ENCODE results near the gene LCN6. TPM values are rescaled to one million over a fixed set of nuclear protein-coding genes. Genes with fewer than 3 reads are reported as not detected.
"Not testable (repeated sequence)": the region's sequence is repeated elsewhere in the genome, so short reads cannot be mapped to it uniquely, and the experiment has no call there.

The LCN6 gene
- total RNA-seq, 6 donors from 2014 or later: 2.7 to 35.1 (median 5.5) TPM; not detected in 2

GRCh38 chr9:136763649-136764035 lies 15.3 kb upstream of the LCN6 start:
- H3K27me3 ChIP-seq: no peaks in the 10 kb centered on the region
- H3K4me1 ChIP-seq: peaks cover 0 to 7% (median 2%) of the 10 kb centered on the region in 4 donors
- ATAC-seq (ENCODE audit: low FRiP score in 2 of 2): no peak
- DNase-seq: peak in 1 of 2 donors; percentile 64
- TF ChIP-seq EP300 (IDR thresholded peaks at IDR 0.05) (no peak), POLR2A (IDR thresholded peaks at IDR 0.05) (no peak), CTCF (IDR thresholded peaks at IDR 0.05) (no peak), POLR2AphosphoS5 (IDR thresholded peaks at IDR 0.05) (no peak)
- H3K4me3 ChIP-seq: no peak overlapping the region
- H3K27ac ChIP-seq: no peak overlapping the region
- H3K36me3 ChIP-seq: no peaks in the 10 kb centered on the region
- no peaks in the 10 kb centered on the region for H3K9me3 ChIP-seq
- WGBS, 2 donors: 94% methylated on average over 14 of the region's 14 CpGs; no CpG with 5 or more reads in 1 of the 2 donors

GRCh38 chr9:136762915-136763648 lies 14.8 kb upstream of the LCN6 start:
- H3K36me3 ChIP-seq: no peaks in the 10 kb centered on the region
- no peak overlapping the region for H3K4me3 ChIP-seq
- peaks cover 0 to 11% (median 2%) of the 10 kb centered on the region in 4 donors for H3K4me1 ChIP-seq
- DNase-seq (peak; percentile 38 to 87), ATAC-seq (ENCODE audit: low FRiP score in 2 of 2) (peak in 1 of 2 donors; percentile 34)
- WGBS, 2 donors: 20 to 46% methylated on average over 15 to 36 of the region's 37 CpGs
- H3K27ac ChIP-seq: no peak overlapping the region
- H3K27me3 ChIP-seq: no peaks in the 10 kb centered on the region
- no peak for TF ChIP-seq POLR2A (IDR thresholded peaks at IDR 0.05)
- TF ChIP-seq POLR2AphosphoS5 (IDR thresholded peaks at IDR 0.05): no peak
- TF ChIP-seq EP300 (IDR thresholded peaks at IDR 0.05): no peak
- H3K9me3 ChIP-seq: no peaks in the 10 kb centered on the region

- no peak for ATAC-seq (ENCODE audit: low FRiP score in 2 of 2)
- no peak overlapping the region for H3K27ac ChIP-seq
- peaks cover 0 to 12% (median 2%) of the 10 kb centered on the region in 4 donors for H3K4me1 ChIP-seq
- peak in 1 of 2 donors; percentile 53 for DNase-seq
- no peaks in the 10 kb centered on the region for H3K9me3 ChIP-seq
- no peaks in the 10 kb centered on the region for H3K36me3 ChIP-seq
- TF ChIP-seq CTCF (IDR thresholded peaks at IDR 0.05) (no peak), EP300 (IDR thresholded peaks at IDR 0.05) (no peak), POLR2A (IDR thresholded peaks at IDR 0.05) (no peak), POLR2AphosphoS5 (IDR thresholded peaks at IDR 0.05) (no peak)
- 82% methylated on average over 9 to 17 of the region's 17 CpGs for WGBS, 2 donors
- no peak overlapping the region for H3K4me3 ChIP-seq
- no peaks in the 10 kb centered on the region for H3K27me3 ChIP-seq
Measured at GRCh38 chr9:136762221-136762691, 13.9 kb upstream of the LCN6 start.

- ATAC-seq (ENCODE audit: low FRiP score in 2 of 2) (no peak), DNase-seq (peak in 1 of 2 donors; percentile 62)
- Histone ChIP-seq H3K27me3 (no peaks in the 10 kb centered on the region), H3K9me3 (no peaks in the 10 kb centered on the region), H3K27ac (no peak overlapping the region), H3K4me1 (peaks cover 0 to 12% (median 2%) of the 10 kb centered on the region in 4 donors), H3K36me3 (no peaks in the 10 kb centered on the region), H3K4me3 (no peak overlapping the region)
- TF ChIP-seq EP300 (IDR thresholded peaks at IDR 0.05) (no peak), POLR2A (IDR thresholded peaks at IDR 0.05) (no peak), CTCF (IDR thresholded peaks at IDR 0.05) (no peak), POLR2AphosphoS5 (IDR thresholded peaks at IDR 0.05) (no peak)
- WGBS, 2 donors: 84 to 86% methylated on average over 10 of the region's 13 CpGs
Measured at GRCh38 chr9:136761545-136761981, 13.2 kb upstream of the LCN6 start.

GRCh38 chr9:136760834-136761544 lies 12.7 kb upstream of the LCN6 start:
- H3K27ac ChIP-seq, H3K4me3 ChIP-seq, H3K36me3 ChIP-seq, H3K9me3 ChIP-seq, H3K27me3 ChIP-seq: not testable (repeated sequence)
- peaks cover 0 to 12% (median 2%) of the 10 kb centered on the region in 4 donors for H3K4me1 ChIP-seq
- ATAC-seq (ENCODE audit: low FRiP score in 2 of 2): peak in 1 of 2 donors; percentile 43
- WGBS, 2 donors: 45 to 54% methylated on average over 15 to 22 of the region's 22 CpGs
- peak in 4 of 6 experiments; percentile 14 to 34 (median 29) for TF ChIP-seq CTCF (IDR thresholded peaks at IDR 0.05)
- DNase-seq: peak in 1 of 2 donors; percentile 36

Measured in upper lobe of left lung (tissue), 6 donors.